T-helper 1 cell treated with Interleukin-12 subunit alpha and Interleukin-12 subunit beta and Interleukin-4 antibody, amounts not matched to agents 30 ng/mL and 1 ng/mL, for 36 hours (primary cell): Measurements from ENCODE around the gene TERF2IP. TPM values are rescaled to one million over a fixed set of nuclear protein-coding genes. Genes with fewer than 3 reads are reported as not detected.

Experiments
- intact Hi-C: fragments of 100-400 bp; cut with micrococcal nuclease; formaldehyde crosslinking; loops from one replicate; pipeline ENCODE4 v1.15.1; 2024
- total RNA-seq: library from RNA; stranded (reverse); gene quantifications from 2 replicates; pipeline ENCODE4 v1.2.3, GENCODE V29; 2022

Gene TERF2IP
- total RNA-seq, 1 donor from 2014 or later: 83.0 TPM

DNA sequence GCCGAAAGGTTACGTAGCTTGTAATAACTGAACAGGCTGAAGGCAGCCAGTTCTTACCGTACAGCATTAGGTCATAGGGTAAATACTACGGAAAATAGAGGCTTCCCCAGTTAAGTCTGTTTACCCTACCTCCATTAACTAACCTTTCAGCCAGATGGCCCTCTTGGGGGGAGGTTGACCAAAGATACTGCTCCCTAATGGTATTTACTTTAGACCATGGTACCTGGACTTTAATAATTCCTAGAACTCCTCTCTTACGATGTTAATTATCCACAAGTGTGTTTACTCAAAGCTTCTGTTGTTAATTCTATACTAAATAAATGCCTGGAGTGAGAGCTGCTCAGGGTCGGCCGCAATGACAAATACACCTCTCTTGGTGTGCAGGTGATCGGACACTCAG, 14.7 kb upstream of the TERF2IP start:
- intact Hi-C loops: no loop called here

DNA sequence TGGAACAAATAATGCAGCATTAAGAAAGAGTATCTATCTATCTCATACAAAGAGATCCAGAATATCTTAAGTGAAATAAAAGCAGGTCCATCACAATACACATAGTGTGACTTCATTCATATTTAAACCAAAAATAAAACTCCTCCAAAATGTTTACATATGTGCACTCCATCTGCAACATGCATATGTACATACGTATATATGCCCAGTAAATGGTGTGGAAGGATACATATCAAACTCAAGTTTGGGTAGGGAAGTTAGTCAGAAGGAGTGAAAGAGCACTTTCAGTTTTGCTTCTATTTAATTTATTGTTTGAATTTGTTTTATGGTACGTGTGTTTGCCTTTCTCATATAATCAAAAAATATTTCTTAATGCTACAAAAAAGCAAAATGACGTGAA, 12.5 kb upstream of the TERF2IP start:
- intact Hi-C loops: no loop called here

DNA sequence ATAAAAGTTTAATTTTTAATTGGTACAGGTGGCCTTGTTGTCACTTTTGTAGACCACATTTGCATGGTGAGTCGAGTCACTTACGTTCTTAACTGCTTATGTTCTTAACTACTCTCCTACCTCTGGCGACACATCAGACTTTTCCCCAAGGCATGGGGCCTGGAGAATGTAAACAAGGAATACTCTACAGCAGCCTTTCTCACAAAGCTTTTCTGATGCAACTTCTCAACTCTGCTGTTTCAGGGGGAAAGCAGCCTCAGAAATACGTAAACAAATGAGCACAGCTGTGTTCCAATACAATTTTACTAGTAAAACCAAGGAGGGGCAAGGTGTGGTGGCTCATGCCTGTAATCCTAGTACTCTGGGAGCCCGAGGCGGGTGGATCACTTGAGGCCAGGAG, 7.0 kb upstream of the TERF2IP start:
- intact Hi-C loops: loop anchor here (10.0 kb wide), 2 partner anchors 566 to 946 kb away; no protein-coding TSS in a partner anchor

DNA sequence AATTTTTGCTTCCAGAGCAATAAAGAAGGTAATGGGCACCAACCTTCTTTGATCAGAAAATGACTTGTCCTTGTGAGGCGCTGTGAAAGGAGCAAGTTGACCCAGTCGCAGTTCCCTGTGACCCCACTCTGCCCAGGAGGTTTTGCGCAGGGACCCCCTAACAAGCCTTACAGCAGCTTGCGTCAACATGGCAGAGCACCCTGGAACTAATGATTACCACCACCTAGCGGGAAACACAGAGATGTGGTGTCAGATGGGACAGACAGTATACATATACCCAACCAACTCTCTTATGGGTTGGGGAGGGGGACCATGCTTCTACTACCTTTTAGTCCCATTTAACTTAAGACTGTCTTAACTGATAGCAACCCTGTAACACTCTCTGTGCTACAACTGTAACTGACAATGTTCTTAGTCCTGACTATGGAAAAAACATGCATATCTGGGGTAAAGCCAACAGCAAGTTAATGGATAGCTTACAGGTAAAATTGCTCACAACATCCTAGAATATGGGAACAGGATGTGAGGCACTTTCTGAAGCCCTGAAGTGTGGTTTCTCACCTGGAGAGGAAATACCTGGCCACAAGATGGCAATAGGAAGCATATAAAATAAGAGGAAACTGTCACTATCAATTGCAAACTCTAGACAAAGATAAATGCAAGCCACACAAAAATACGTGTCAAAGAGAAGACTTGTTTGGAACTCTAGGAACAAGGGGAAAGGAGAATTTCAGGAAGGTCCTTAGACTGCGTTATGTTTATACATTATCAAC, 3.1 kb upstream of the TERF2IP start:
- intact Hi-C loops: loop anchor here (5.0 to 10.0 kb wide), 3 partner anchors 570 to 1037 kb away; partner anchors contain the start of gene GLG1

DNA sequence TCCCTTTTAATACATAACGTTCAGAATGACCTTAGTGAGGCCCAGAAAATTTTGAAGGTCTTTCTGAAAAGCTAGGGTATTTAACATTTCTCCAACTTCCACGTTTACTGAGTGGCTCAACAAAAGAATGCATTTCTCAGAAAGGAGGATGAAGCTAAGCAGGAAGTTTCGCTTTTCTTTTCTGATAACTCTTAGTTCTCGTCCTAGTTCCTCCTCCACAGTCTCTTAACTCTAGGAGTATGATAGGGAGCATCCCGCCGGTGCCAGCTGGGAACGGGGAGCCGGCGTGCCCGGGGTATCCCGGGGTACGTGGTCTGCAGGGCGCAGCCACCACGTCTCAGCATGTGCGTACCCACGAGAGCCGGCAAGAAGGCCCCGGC, 471 bp upstream of the TERF2IP start:
- intact Hi-C loops: loop anchor here (1.0 to 10.0 kb wide), 15 partner anchors 19 to 1543 kb away; partner anchors contain the start of genes ADAT1, CFDP1, GABARAPL2 and GLG1

DNA sequence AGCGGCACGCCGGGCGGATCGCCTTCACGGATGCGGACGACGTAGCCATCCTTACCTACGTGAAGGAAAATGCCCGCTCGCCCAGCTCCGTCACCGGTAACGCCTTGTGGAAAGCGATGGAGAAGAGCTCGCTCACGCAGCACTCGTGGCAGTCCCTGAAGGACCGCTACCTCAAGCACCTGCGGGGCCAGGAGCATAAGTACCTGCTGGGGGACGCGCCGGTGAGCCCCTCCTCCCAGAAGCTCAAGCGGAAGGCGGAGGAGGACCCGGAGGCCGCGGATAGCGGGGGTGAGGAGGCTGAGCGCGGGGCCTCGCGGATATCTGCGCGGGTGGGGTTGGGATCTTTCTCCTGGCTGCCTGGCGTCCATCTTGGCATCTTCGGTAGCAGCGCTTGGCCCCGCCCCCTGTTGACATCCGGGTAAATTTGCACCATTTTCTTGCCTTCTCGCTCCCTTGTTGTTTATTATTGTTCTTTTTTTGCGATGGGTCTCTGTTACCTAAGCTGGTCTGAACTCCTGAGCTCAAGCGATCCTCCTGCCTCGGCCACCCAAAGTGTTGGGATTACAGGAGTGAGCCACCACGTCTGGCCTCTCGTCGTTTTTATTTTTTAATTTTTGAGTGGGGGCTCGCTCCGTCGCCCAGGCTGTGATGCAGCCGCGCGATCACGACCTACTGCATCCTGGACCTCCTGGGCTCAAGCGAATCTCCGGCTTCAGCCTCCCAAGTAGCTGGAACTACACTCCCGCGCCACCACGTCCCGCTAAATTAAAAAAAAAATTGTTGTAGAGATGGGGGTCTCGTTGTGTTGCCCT, 898 bp downstream of the TERF2IP start:
- intact Hi-C loops: loop anchor here (1.0 to 10.0 kb wide), 6 partner anchors 574 to 1564 kb away; partner anchors contain the start of genes GLG1 and WDR59

DNA sequence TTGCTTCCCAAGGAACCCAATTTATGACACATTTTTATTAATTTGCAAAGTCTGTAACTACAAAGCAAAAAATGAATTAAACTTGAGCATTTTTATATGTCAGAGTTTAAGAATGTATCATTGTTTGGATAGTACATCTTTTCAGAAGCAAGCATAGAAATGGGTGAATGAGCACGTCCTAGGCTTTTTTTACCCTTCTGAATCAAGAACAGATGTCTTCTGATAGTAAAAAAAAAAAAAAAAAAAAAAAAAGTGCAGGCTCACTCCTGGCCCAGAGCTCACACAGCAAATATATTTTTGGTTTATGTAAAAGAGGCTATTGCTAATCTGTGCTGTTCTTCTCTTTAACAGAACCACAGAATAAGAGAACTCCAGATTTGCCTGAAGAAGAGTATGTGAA, 6.3 kb downstream of the TERF2IP start:
- intact Hi-C loops: no loop called here

DNA sequence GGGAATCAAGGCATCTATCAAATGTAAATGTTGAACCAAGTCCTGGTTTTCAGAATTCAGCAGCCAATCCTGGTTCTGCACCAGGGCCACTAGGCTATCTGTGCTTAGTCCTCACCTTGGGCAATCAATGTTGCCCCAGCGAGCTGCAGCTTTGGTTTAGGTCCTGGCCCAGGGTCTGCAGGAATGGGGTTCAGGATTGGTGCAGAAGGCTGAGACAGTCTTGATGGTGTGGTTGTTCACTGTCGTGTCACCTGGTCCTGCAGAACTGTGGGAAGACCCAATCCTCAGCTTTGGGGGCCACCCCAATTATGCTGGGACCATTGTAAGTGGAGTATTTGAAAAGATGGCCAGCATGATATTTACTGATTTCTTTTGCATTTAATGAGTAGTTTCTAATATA, 10.6 kb downstream of the TERF2IP start:
- intact Hi-C loops: no loop called here

DNA sequence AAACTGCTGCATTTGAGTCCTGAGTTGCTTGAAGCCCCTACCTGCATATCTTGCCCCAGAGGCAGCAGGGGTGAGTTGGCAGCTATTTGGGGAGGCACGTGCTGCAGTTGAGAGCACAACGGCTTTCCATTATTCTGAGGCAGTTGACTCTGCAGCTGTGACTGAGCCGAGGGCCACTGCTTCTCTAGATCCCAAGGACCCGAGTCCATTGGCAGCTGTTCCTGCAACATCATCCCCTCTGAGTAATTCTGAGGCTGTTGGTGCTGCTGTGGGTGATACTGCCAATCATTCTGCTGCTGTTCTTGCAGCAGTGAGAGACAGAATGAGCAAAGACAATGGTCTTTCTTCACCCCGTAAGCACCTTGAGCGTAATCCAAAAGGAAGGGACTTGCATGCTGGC, 12.7 kb downstream of the TERF2IP start:
- intact Hi-C loops: no loop called here

DNA sequence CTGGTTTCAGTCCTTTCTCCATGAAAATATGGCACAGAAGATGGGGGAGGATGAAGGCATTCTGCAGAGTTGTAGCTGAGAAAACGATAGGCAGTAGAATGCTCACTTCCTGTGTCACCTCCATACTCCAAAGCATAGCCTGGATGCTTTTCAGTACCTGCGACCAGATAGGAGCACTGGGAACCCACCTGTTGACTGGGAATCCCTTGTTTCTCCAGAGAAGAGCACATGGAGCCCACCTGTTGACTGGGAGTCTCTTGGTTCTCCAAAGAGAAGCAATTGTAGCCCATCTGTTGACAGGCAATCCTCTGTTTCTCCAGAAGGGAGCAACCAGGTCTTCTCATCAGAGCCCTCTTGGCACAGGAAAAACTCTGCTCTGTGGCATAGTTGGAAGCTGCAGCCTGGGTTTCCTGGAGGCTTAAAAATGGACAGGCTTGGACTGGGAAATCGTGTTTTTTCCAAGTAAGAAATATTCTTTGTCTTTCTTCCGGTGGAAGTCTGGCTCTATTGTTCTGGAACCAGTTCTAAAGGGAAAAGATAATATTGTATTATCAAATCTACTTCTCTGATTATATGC, 13.2 kb downstream of the TERF2IP start:
- intact Hi-C loops: no loop called here

DNA sequence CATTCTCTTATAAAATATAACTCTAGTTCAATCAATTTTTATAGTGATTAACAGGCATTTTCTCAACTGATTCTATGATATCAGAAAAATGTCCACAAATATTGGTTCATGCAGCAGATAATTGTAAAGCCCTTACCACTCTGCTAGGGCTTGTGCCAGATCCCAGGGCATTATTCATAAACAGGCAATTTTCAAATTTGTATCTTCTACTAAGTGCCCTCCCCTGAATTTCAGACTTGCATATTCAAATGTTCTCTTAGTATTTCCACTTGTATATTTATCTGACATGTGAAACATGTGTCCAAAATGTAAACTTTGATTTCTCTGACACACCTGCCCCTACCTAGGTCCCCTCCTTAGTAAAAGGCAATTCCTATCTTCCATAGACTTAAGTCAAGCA, 19.9 kb downstream of the TERF2IP start:
- intact Hi-C loops: no loop called here

DNA sequence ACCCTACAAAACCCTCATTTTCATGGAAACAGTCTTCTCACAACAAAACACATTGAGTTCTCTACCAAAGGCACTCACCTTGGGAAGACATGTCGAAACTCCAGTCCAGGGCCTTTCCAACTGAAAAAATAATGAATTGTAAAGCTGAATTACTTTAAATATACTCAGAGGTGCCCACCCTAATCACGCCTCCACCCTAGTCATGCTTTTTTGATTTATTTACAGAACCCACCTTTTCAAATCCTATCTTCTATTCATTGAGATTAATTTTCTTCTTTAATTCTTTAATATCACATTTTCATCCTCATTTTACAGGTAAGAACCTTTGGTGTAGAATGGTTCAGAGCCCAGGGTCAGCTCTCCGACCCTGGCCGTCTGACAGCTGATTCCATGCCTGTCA, 29.3 kb downstream of the TERF2IP start, which contains the start of gene CPHXL2:
TSS of gene CPHXL2 (minus strand) at position 101 of the 400 bp plus-strand sequence. CDS start at position 91, 10 bp downstream.
- intact Hi-C loops: no loop called here

DNA sequence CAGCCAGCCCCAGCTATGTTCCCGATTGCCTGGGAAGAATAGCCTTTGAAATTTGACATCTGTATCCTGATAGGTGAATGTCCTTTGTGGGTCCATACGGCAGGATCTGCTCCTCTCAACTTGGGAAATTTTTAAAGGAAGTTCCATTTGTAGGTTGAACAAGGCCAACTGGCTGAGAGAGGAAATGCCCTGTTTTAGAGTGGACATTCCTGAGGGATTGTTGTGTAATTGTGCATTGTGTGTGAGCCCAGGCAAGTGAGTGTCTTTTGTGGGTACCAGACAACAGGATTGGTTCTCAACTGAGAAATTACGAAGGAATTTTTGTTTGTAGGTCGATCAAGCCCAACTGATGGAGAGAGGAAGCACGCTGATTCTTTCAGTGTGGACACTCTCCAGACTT, 31.8 kb downstream of the TERF2IP start:
- intact Hi-C loops: no loop called here

DNA sequence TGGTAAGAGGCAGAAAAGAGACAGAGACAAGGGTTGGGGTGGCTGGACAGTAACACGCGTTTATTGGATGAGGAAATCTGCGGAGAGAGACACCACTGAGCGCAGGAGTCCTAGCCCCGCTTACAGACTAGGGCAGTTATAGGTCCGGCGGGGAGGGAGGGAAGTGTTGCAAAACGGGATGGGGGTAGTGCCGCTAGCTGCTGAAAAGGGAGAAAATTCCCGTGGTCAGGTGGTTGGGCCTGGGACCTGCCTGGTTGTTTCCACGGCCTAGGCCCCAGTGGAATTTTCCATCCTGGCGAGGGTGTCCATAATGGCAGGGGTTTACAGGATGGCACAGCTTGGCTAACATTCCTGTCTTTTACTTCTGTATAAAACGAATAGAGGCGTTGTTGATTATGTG, 34.7 kb downstream of the TERF2IP start:
- intact Hi-C loops: no loop called here

DNA sequence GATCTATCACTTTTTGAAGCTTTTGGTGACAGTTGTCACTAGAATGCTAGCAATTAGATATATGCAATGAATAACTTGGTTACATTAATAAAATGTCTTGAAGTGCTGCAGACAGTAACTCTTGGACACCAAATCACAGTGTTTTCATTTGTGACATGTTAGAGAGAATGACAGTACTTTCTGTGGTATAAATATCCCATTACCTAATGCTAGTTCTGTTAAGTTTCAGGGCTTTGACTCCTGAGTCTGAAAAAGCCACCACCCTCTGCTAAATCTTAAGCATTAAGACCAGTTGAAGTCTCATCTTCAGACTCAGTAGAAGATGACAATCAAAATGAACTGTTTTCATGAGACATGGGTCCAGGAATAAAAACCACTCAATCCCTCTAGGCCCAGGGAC, 39.8 kb downstream of the TERF2IP start:
- intact Hi-C loops: no loop called here

DNA sequence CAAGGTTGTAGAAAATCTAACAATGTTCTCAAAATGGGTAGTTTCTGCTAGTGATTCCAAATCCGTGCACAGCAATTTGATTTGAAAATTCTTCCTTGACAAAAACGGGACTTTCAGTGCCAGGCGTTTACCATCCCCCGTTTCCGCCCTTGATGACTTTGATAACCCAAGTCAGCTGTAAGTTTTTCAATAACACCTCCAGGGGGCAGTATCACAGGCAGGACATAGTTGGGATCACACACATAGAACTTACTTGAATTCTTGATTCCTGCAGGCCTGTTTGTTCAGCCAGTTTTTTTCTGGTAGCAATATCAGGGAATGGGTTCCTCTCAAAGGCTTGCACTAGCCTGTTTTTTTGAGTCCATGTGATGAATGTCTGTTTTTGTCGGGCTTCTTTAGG, 48.1 kb downstream of the TERF2IP start:
- intact Hi-C loops: no loop called here

DNA sequence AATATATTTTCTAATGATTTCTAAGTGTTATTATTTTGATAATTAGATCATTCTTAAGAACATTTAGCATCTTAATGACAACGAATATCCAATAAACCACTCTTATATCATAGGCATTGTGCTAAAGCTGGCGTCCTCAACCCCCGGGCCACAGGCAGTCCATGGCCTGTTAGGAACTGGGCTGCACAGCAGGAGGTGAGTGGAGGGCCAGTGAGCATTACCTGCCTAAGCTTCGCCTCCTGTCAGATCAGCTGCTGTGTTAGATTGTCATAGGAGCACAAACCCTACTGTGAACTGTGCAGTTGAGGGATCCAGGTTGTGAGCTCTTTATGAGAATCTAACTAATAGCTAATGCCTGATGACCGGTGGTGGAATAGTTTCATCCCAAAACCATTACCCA, 50.0 kb downstream of the TERF2IP start:
- intact Hi-C loops: no loop called here

DNA sequence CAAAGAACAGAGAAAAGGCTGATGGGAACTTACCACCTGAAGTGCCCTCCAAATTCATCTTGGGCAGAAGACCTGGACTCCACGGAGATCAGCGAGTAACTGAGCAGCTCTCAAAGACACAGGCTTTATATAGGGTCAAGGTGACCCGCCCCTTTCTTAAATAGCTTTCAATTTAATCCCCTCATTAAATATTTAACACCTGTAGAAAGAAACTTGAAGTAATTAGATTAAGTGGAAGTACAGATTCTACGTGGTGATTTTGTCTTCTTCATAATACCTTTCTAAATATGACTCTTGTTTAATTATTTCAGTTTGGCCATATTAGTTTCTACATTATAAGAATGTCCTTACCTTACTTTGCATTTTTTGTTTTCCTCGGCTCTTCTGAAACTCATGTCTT, 53.8 kb downstream of the TERF2IP start, which contains the start of gene DUXB:
TSS of gene DUXB (minus strand) at position 101 of the 400 bp plus-strand sequence. CDS start at position 58, 43 bp downstream.
- intact Hi-C loops: no loop called here

DNA sequence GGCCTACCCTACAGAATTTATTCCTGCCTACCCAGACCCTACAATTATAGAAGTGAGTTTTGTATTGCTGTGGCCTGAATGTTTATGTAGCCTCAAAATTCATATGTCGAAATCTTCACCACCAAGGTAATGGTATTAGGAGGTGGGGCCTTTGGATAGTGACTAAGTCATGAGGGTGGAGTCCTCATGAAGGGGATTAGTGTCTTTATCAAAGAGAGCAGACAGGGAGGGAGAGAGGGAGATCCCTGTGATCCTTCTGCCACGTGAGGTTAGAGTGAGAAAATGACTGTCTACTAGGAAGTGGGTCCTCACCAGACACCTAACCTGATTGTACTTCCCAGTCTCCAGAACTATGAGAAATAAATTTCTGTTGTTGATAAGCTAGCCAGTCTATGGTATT, 54.7 kb downstream of the TERF2IP start:
- intact Hi-C loops: no loop called here

DNA sequence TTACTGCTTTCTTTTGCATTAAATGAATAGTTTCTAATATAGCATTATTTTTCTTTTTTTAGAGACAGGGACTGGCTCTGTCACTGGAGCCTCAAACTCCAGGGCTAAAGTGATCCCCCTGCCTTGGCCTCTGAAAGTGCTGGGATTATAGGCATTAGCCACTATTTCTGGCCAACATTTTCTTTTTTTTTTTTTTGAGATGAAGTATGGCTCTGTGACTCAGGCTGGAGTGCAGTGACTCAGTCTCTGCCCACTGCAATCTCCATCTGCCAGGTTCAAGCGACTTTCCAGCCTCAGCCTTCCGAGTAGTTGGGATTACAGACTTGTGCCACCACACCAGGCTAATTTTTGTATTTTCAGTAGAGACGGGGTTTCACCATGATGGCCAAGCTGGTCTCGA, 55.7 kb downstream of the TERF2IP start:
- intact Hi-C loops: no loop called here
